Neural progenitor cell (in vitro differentiated cells): ENCODE data around the gene MTHFS. TPM values are rescaled to one million over a fixed set of nuclear protein-coding genes. Genes with fewer than 3 reads are reported as not detected.
"Not testable (repeated sequence)": the region's sequence is repeated elsewhere in the genome, so short reads cannot be mapped to it uniquely, and the experiment has no call there.

Source experiments
- DNase-seq: peaks from one replicate; pipeline ENCODE4 v3.0.0-alpha.2; 2016; ENCODE audit warnings: low spot score
- H2AFZ ChIP-seq: fragments of 200-600 bp; sonication (generic); replicated peaks from 2 replicates; pipeline ENCODE4 v1.6.1; 2016; ENCODE audit warnings: antibody characterized with exemption
- H3F3A ChIP-seq: fragments of 200-600 bp; sonication (generic); 2 replicates; pipeline ENCODE4 v1.6.1; 2016; ENCODE audit warnings: antibody characterized with exemption, low read depth
- H3K27ac ChIP-seq: fragments of 200-600 bp; sonication (generic); 2 replicates; pipeline ENCODE4 v1.5.1; 2016; ENCODE audit warnings: mild to moderate bottlenecking
- H3K27me3 ChIP-seq: fragments of 200-600 bp; sonication (generic); 2 replicates; pipeline ENCODE4 v1.6.1; 2016; ENCODE audit warnings: mild to moderate bottlenecking, moderate library complexity
- H3K36me3 ChIP-seq: fragments of 200-600 bp; sonication (generic); 2 replicates; pipeline ENCODE4 v1.5.1; 2016
- H3K4me1 ChIP-seq: fragments of 200-600 bp; sonication (generic); 2 replicates; pipeline ENCODE4 v1.6.1; 2016; ENCODE audit warnings: mixed run types
- H3K4me2 ChIP-seq: fragments of 200-600 bp; sonication (generic); 2 replicates; pipeline ENCODE4 v1.6.1; 2016
- H3K4me3 ChIP-seq: fragments of 200-600 bp; sonication (generic); 2 replicates; pipeline ENCODE4 v1.5.1; 2016
- H3K79me2 ChIP-seq: fragments of 200-600 bp; sonication (generic); 2 replicates; pipeline ENCODE4 v1.6.1; 2016; ENCODE audit warnings: low read depth
- H3K9ac ChIP-seq: fragments of 200-600 bp; sonication (generic); 2 replicates; pipeline ENCODE4 v1.6.1; 2016
- H3K9me3 ChIP-seq: fragments of 200-600 bp; sonication (generic); 2 replicates; pipeline ENCODE4 v1.5.1; 2016; ENCODE audit warnings: low read depth
- H4K20me1 ChIP-seq: fragments of 200-600 bp; sonication (generic); 2 replicates; pipeline ENCODE4 v1.6.1; 2016; ENCODE audit warnings: low read depth
- H3K27ac Mint-ChIP-seq: 3 replicates; pipeline ENCODE4 v1.8.0; 2021; ENCODE audit warnings: mixed read lengths
- H3K27me3 Mint-ChIP-seq: 2 replicates; pipeline ENCODE4 v1.8.0; 2022; ENCODE audit warnings: low read depth, mild to moderate bottlenecking, inconsistent platforms, moderate library complexity, mixed read lengths; ENCODE audit not compliant: insufficient read depth
- H3K36me3 Mint-ChIP-seq: 3 replicates; pipeline ENCODE4 v1.8.0; 2021; ENCODE audit warnings: mixed read lengths
- H3K4me1 Mint-ChIP-seq: 3 replicates; pipeline ENCODE4 v1.8.0; 2021; ENCODE audit warnings: mixed read lengths
- H3K4me3 Mint-ChIP-seq: 3 replicates; pipeline ENCODE4 v1.8.0; 2021; ENCODE audit warnings: mild to moderate bottlenecking, moderate library complexity, mixed read lengths
- H3K9me3 Mint-ChIP-seq: 3 replicates; pipeline ENCODE4 v1.8.0; 2020; ENCODE audit warnings: mixed read lengths
- CTCF ChIP-seq: fragments of 200-600 bp; sonication (generic); IDR thresholded peaks from 2 replicates; pipeline ENCODE4 v1.5.1; 2017; ENCODE audit warnings: antibody characterized with exemption, mild to moderate bottlenecking
- EZH2 ChIP-seq: fragments of 200-600 bp; sonication (generic); IDR thresholded peaks from 2 replicates; pipeline ENCODE4 v1.6.1; 2017; ENCODE audit warnings: antibody characterized with exemption, mild to moderate bottlenecking, moderate library complexity
- EZH2phosphoT487 ChIP-seq: fragments of 200-600 bp; sonication (generic); IDR thresholded peaks from 2 replicates; pipeline ENCODE4 v1.6.1; 2017; ENCODE audit warnings: antibody characterized with exemption
- total RNA-seq: library from RNA; depleted of rRNA; stranded (reverse); fragments of >200 nt; gene quantifications from 2 replicates; pipeline ENCODE4 v1.2.3, GENCODE V29; 2015; ENCODE audit warnings: low replicate concordance

The MTHFS gene
- total RNA-seq, 1 donor from 2014 or later: 28.9 TPM

- H4K20me1 ChIP-seq: no peaks in the 10 kb centered on the region
- H3K79me2 ChIP-seq: no peaks in the 10 kb centered on the region
- no peak for DNase-seq
- Mint-ChIP-seq H3K4me3 (no peak overlapping the region), H3K27me3 (peaks cover 4% of the 10 kb centered on the region), H3K9me3 (no peaks in the 10 kb centered on the region), H3K27ac (no peak overlapping the region), H3K36me3 (no peaks in the 10 kb centered on the region), H3K4me1 (no peaks in the 10 kb centered on the region)
- no peak overlapping the region for H3K4me2 ChIP-seq
- H3K4me1 ChIP-seq: no peaks in the 10 kb centered on the region
- no peaks in the 10 kb centered on the region for H3K9me3 ChIP-seq
- TF ChIP-seq EZH2: no peak
- no peak for TF ChIP-seq EZH2phosphoT487
- TF ChIP-seq CTCF: no peak
- no peak overlapping the region for H3K4me3 ChIP-seq
- H3F3A ChIP-seq: no peaks in the 10 kb centered on the region
- no peak overlapping the region for H3K9ac ChIP-seq
- H3K27ac ChIP-seq: no peak overlapping the region
- H3K36me3 ChIP-seq: no peaks in the 10 kb centered on the region
- no peaks in the 10 kb centered on the region for H3K27me3 ChIP-seq
- H2AFZ ChIP-seq: no peak overlapping the region
Measured at GRCh38 chr15:79942741-79943481, 46.1 kb upstream of the MTHFS start.

- Histone ChIP-seq H3K27me3 (no peaks in the 10 kb centered on the region), H3K36me3 (no peaks in the 10 kb centered on the region), H3F3A (peaks cover 5% of the 10 kb centered on the region), H3K27ac (no peak overlapping the region), H3K4me2 (no peak overlapping the region), H3K4me1 (peaks cover 11% of the 10 kb centered on the region), H3K79me2 (no peaks in the 10 kb centered on the region), H4K20me1 (no peaks in the 10 kb centered on the region), H2AFZ (no peak overlapping the region), H3K9ac (no peak overlapping the region), H3K4me3 (no peak overlapping the region), H3K9me3 (no peaks in the 10 kb centered on the region)
- H3K4me3 Mint-ChIP-seq: no peak overlapping the region
- peaks cover 4% of the 10 kb centered on the region for H3K27me3 Mint-ChIP-seq
- H3K9me3 Mint-ChIP-seq: no peaks in the 10 kb centered on the region
- H3K4me1 Mint-ChIP-seq: peaks cover 9% of the 10 kb centered on the region
- no peaks in the 10 kb centered on the region for H3K36me3 Mint-ChIP-seq
- DNase-seq: no peak
- H3K27ac Mint-ChIP-seq: no peak overlapping the region
- TF ChIP-seq CTCF: no peak
- no peak for TF ChIP-seq EZH2phosphoT487
- no peak for TF ChIP-seq EZH2
Measured at GRCh38 chr15:79939399-79939798, 42.6 kb upstream of the MTHFS start.

GRCh38 chr15:79938143-79938542 is 41.3 kb upstream of the MTHFS start:
- H3K27me3 ChIP-seq: no peaks in the 10 kb centered on the region

GRCh38 chr15:79935556-79936201 is 38.9 kb upstream of the MTHFS start:
- peaks cover 11% of the 10 kb centered on the region for H3K4me1 ChIP-seq
- not testable (repeated sequence) for H3K4me3 ChIP-seq, H3F3A ChIP-seq, H3K9me3 ChIP-seq, H3K36me3 Mint-ChIP-seq, H3K4me1 Mint-ChIP-seq, H3K4me3 Mint-ChIP-seq, H3K9me3 Mint-ChIP-seq, H3K36me3 ChIP-seq, H4K20me1 ChIP-seq, H3K27ac Mint-ChIP-seq, H3K79me2 ChIP-seq, H3K9ac ChIP-seq, H3K27me3 Mint-ChIP-seq, H3K27me3 ChIP-seq
- peak; percentile 63 for DNase-seq
- H2AFZ ChIP-seq: peak overlapping the region; percentile 48
- H3K27ac ChIP-seq: peak overlapping the region; percentile 67
- H3K4me2 ChIP-seq: peak overlapping the region; percentile 60

More at GRCh38 chr15:79938143-79938542, 41.3 kb upstream of the MTHFS start:
- Histone ChIP-seq H3K4me3 (no peak overlapping the region), H3K4me1 (peaks cover 11% of the 10 kb centered on the region), H3K9ac (no peak overlapping the region), H2AFZ (no peak overlapping the region), H3K36me3 (no peaks in the 10 kb centered on the region), H3K27ac (no peak overlapping the region), H3K4me2 (no peak overlapping the region), H4K20me1 (no peaks in the 10 kb centered on the region), H3K9me3 (no peaks in the 10 kb centered on the region), H3F3A (peaks cover 5% of the 10 kb centered on the region), H3K79me2 (no peaks in the 10 kb centered on the region)
- no peak for DNase-seq
- TF ChIP-seq EZH2phosphoT487: no peak
- peaks cover 6% of the 10 kb centered on the region for H3K27me3 Mint-ChIP-seq
- no peaks in the 10 kb centered on the region for H3K36me3 Mint-ChIP-seq
- peaks cover 9% of the 10 kb centered on the region for H3K4me1 Mint-ChIP-seq
- H3K9me3 Mint-ChIP-seq: no peaks in the 10 kb centered on the region
- H3K4me3 Mint-ChIP-seq: no peak overlapping the region
- H3K27ac Mint-ChIP-seq: no peak overlapping the region
